SU-DHL-6 (cell line): ENCODE results near the gene IRF2BP1.

Experiments used
- H2AFZ ChIP-seq: fragments of 200-600 bp; sonication (generic); 2 replicates; pipeline ENCODE4 v1.6.1; 2014; ENCODE audit warnings: low read depth, mild to moderate bottlenecking, moderate library complexity, mixed read lengths, antibody characterized with exemption, low read length; ENCODE audit not compliant: severe bottlenecking
- H3F3A ChIP-seq: fragments of 200-600 bp; shearing (Covaris generic); 2 replicates; pipeline ENCODE4 v1.6.0; 2016; ENCODE audit warnings: antibody characterized with exemption, mild to moderate bottlenecking; ENCODE audit not compliant: insufficient read depth
- H3K27ac ChIP-seq: fragments of 200-600 bp; sonication (generic); 2 replicates; pipeline ENCODE4 v1.5.1; 2016; ENCODE audit warnings: low read depth, mild to moderate bottlenecking, low read length, moderate library complexity, mixed read lengths
- H3K27me3 ChIP-seq: fragments of 200-600 bp; sonication (generic), shearing (Covaris generic); 2 replicates; pipeline ENCODE4 v1.6.0; 2014; ENCODE audit warnings: mild to moderate bottlenecking, low read length
- H3K36me3 ChIP-seq: fragments of 200-600 bp; sonication (generic); 2 replicates; pipeline ENCODE4 v1.6.1; 2014; ENCODE audit warnings: mild to moderate bottlenecking, low read length, mixed read lengths
- H3K4me2 ChIP-seq: fragments of 300-600, 200-600 bp; shearing (Covaris generic), sonication (generic); 2 replicates; pipeline ENCODE4 v1.6.0; 2014; ENCODE audit warnings: low read length, low read depth, mild to moderate bottlenecking; ENCODE audit not compliant: poor library complexity, severe bottlenecking
- H3K4me3 ChIP-seq: fragments of 200-600 bp; sonication (generic); 2 replicates; pipeline ENCODE4 v1.5.1; 2014; ENCODE audit warnings: antibody characterized with exemption, low read length, mild to moderate bottlenecking, mixed read lengths; ENCODE audit not compliant: insufficient read depth, poor library complexity, severe bottlenecking
- H3K79me2 ChIP-seq: fragments of 200-600 bp; sonication (generic); 2 replicates; pipeline ENCODE4 v1.6.1; 2014; ENCODE audit warnings: mild to moderate bottlenecking, low read length, moderate library complexity; ENCODE audit not compliant: insufficient read depth
- H3K9ac ChIP-seq: fragments of 200-600 bp; sonication (generic); 2 replicates; pipeline ENCODE4 v1.7.0; 2014; ENCODE audit warnings: mild to moderate bottlenecking, low read length
- H3K9me2 ChIP-seq: fragments of 200-600 bp; sonication (generic); replicated peaks from 2 replicates; pipeline ENCODE4 v1.6.1; 2014; ENCODE audit warnings: low read length; ENCODE audit not compliant: insufficient read depth
- H3K9me3 ChIP-seq: fragments of 200-600 bp; sonication (generic); 2 replicates; pipeline ENCODE4 v1.6.1; 2014; ENCODE audit warnings: low read length, mixed read lengths; ENCODE audit not compliant: insufficient read depth
- H4K20me1 ChIP-seq: fragments of 200-600 bp; sonication (generic); 2 replicates; pipeline ENCODE4 v1.6.1; 2014; ENCODE audit warnings: low read depth, mild to moderate bottlenecking, antibody characterized with exemption, low read length, moderate library complexity, mixed read lengths
- CTCF ChIP-seq: fragments of 200-600 bp; sonication (generic); IDR thresholded peaks from one replicate; pipeline ENCODE4 v1.5.1; 2017; ENCODE audit warnings: antibody characterized with exemption, mild to moderate bottlenecking, low read length, moderate library complexity; ENCODE audit not compliant: insufficient read depth, poor library complexity, severe bottlenecking
- EZH2phosphoT487 ChIP-seq: fragments of 200-600 bp; sonication (generic), shearing (Covaris generic); conservative IDR thresholded peaks from 2 replicates; pipeline ENCODE4 v1.6.1; 2018; ENCODE audit warnings: mild to moderate bottlenecking, antibody characterized with exemption, low read length, moderate library complexity, mixed read lengths

The IRF2BP1 gene

DNA sequence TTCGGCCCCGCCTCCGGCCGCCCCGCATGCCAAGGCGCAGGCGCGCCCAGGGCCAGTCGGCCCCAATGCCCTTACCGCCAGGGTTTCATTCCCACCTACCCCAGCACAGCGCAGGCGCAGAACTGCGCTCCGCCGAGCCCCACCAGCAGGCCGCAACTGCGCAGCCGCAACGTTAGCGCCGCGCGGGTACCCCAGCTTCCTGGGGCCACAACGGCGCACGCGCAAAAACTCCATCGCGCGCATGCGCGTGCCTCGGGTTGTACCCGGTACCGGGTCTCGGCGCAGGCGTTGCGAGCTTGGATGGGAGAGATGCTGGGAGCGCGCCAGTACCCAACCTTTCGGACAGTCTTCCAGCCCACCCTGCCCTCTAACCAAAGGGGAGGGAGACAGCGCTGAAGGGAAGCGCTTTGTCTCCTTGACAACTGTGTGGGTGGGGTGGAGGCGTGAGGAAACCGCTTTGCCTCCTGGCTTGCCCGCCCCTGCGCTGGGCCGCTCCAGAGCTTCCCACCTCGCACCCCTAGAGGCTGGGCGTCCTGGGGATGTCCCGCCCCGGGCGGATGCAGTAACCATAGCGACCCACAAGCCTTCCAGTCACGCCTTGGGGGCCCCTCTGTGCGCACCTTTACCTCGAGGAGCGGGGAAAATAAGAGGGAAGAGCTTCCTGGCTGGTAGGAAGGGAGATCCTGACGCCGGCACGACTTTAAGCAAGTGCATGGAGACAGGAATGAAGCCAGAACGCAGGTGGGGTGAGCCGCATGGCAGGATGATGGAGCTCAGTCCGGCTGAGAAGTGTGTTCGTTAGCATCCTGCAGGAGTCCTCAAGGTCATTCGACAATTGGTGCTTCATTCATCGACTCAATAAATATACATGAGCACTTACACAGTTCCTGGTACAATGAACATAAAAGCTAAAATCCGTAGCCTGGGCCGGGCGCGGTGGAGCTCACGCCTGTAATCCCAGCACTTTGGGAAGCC lies 17.0 kb upstream of the IRF2BP1 start:
- peaks cover 17% of the 10 kb centered on the region; the same call in 1 of the 2 replicates for H3K79me2 ChIP-seq
- H4K20me1 ChIP-seq = no peaks in the 10 kb centered on the region
- peak overlapping the region; percentile 82 for H3K9ac ChIP-seq
- peak overlapping the region; percentile 36 for H2AFZ ChIP-seq
- H3K27me3 ChIP-seq = no peaks in the 10 kb centered on the region
- H3K36me3 ChIP-seq = no peaks in the 10 kb centered on the region
- no peaks in the 10 kb centered on the region for H3F3A ChIP-seq
- peak overlapping the region; percentile 77 for H3K4me3 ChIP-seq
- TF ChIP-seq EZH2phosphoT487 (no peak), CTCF (no peak)
- peak overlapping the region; percentile 80 for H3K4me2 ChIP-seq
- no peaks in the 10 kb centered on the region for H3K9me2 ChIP-seq
- peak overlapping the region; percentile 49; the same call in 1 of the 2 replicates for H3K27ac ChIP-seq
- H3K9me3 ChIP-seq = no peaks in the 10 kb centered on the region

DNA sequence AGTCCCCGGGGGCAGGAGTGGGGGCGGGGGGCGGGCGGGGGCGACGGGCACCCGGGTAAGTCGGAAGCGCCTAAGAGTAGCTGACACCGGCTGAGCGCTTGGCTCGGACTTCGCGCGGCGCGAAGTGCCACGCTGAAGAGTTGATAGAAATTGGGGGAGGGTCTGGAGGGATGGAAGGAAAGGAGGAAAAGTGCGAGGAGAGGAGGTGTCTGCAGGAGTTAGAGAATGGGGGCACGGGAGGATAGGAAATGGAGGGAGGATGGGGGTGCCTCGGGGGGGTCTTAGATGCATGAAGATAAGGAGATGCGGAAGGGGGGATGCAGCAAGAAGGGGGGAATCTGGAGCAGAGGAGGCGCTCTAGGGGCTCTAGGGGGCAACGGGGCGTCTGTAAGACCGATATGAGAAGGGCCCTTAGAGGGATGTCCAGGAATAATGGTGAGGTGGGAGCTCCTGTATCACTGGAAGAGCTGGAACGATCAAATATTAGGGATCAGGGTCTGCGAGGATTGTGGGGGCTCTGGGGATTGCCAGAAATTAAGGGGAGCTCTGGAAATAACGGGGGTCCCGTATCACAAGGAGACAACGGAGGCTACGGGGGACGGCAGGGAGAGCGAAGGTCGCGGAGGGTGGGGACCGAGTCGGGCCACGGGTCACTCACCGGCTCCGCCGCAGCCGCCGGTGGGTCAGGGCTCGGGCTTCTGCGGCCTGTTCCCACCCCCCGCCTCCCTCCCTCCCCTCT lies 16.1 kb upstream of the IRF2BP1 start, which contains the start of gene MYPOP:
Gene MYPOP (minus strand): TSS at position 702 of the 739 bp plus-strand sequence. CDS start 840 bp downstream, outside the sequence.
- H3K4me2 ChIP-seq = peak within 1 kb of the TSS; percentile 80
- TF ChIP-seq CTCF (no peak), EZH2phosphoT487 (no peak)
- H3K9ac ChIP-seq = peak within 1 kb of the TSS; percentile 82
- no peaks in the 10 kb centered on the region for H3K9me3 ChIP-seq
- H3K27ac ChIP-seq = peak within 1 kb of the TSS; percentile 49
- H4K20me1 ChIP-seq = no peaks in the 10 kb centered on the region
- H3K9me2 ChIP-seq = no peaks in the 10 kb centered on the region
- no peaks in the 10 kb centered on the region for H3K27me3 ChIP-seq
- H3K79me2 ChIP-seq = peaks cover 17% of the 10 kb centered on the region; the same call in 1 of the 2 replicates
- no peaks in the 10 kb centered on the region for H3F3A ChIP-seq
- H3K36me3 ChIP-seq = no peaks in the 10 kb centered on the region
- peak within 1 kb of the TSS; percentile 77 for H3K4me3 ChIP-seq
- H2AFZ ChIP-seq = peak within 1 kb of the TSS; percentile 44

- Histone ChIP-seq H3K27ac (no peak overlapping the region), H3K9ac (peak overlapping the region; percentile 82), H3K79me2 (peaks cover 17% of the 10 kb centered on the region; the same call in 1 of the 2 replicates), H3K4me2 (peak overlapping the region; percentile 80), H3K9me2 (no peaks in the 10 kb centered on the region), H3F3A (no peaks in the 10 kb centered on the region), H2AFZ (no peak overlapping the region), H3K9me3 (no peaks in the 10 kb centered on the region), H3K36me3 (no peaks in the 10 kb centered on the region), H4K20me1 (no peaks in the 10 kb centered on the region), H3K4me3 (peak overlapping the region; percentile 77), H3K27me3 (no peaks in the 10 kb centered on the region)
- TF ChIP-seq CTCF (no peak), EZH2phosphoT487 (no peak)
Measured at GRCh38 chr19:45901432-45901911, 15.5 kb upstream of the IRF2BP1 start.
